ENCODE data around the gene ANKFY1.
A peak's percentile ranks its signal among the peaks of the same experiment; 100 is the strongest.

ANKFY1 gene, protein sequence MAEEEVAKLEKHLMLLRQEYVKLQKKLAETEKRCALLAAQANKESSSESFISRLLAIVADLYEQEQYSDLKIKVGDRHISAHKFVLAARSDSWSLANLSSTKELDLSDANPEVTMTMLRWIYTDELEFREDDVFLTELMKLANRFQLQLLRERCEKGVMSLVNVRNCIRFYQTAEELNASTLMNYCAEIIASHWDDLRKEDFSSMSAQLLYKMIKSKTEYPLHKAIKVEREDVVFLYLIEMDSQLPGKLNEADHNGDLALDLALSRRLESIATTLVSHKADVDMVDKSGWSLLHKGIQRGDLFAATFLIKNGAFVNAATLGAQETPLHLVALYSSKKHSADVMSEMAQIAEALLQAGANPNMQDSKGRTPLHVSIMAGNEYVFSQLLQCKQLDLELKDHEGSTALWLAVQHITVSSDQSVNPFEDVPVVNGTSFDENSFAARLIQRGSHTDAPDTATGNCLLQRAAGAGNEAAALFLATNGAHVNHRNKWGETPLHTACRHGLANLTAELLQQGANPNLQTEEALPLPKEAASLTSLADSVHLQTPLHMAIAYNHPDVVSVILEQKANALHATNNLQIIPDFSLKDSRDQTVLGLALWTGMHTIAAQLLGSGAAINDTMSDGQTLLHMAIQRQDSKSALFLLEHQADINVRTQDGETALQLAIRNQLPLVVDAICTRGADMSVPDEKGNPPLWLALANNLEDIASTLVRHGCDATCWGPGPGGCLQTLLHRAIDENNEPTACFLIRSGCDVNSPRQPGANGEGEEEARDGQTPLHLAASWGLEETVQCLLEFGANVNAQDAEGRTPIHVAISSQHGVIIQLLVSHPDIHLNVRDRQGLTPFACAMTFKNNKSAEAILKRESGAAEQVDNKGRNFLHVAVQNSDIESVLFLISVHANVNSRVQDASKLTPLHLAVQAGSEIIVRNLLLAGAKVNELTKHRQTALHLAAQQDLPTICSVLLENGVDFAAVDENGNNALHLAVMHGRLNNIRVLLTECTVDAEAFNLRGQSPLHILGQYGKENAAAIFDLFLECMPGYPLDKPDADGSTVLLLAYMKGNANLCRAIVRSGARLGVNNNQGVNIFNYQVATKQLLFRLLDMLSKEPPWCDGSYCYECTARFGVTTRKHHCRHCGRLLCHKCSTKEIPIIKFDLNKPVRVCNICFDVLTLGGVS

DNA sequence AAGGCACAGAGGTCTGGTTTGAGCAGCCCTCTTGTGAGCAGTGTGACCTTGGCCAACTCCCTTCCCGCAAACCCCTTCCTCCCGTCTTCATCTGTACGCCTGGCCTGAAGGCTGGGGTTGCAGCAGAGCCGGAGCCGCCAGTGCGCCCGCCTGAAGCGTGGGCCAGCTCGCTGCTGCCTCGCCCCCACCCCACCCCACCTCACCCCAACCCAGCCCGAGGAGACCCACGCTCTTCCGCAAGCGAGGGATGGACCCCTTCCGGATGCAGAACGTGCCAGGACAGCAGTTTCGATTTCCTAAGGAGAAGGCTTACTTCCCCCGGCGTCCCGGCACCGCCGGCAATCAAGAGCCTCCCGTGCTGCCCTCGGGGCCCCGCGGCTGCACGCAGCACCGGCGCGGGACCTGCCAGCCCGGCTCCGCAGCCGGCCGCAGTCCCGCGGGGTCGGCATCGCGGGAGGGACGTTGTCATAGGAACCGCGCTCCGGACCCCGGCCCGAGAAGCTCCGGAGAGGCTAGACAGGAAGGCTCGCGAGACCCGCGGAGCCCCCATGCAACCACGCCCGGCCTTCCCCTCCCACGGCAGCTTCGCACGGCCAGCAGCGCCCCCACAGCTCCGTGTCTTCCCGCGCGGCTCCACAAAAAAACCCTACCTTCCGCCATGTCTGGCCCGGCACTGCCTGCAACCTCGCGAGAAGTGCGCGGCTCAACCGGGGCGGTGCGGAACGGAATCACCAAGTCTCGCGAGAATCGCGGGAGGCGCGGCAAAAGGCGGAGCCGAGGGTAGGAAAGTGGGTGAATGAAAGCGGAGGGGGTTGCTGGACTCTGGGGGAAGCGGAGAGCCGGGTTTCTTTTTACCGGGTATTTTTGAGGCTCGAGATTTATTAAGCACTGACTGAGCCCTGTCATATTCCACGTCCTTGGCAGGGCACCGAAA is at the start of gene ANKFY1:
Gene ANKFY1 (minus strand): TSS at position 698 of the 934 bp plus-strand sequence. CDS start 38 bp downstream, at position 660.
- DNase-seq = peak; percentile 98

GRCh38 chr17:4310354-4311060 is 46.7 kb upstream of the ANKFY1 start:
- no peak for DNase-seq

DNA sequence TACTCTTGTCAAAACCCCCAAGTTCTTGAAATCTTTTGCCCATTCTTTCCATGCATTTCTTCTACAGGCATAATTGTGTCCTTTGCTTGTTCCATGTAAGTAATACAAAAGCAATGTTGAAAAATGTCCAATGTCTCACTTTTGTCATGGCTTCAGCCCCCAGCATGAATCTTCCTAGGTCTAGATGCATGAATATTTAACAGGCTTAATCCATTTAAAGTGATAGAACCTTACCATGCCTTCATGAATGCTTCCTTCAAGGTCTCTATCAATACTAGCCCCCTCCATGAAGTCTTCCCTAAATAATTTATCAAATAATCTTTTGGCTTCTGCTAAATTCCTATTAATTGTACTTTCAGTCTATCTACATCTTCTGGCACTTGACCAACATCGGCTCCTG is 46.1 kb upstream of the ANKFY1 start:
- no peak for DNase-seq

DNA sequence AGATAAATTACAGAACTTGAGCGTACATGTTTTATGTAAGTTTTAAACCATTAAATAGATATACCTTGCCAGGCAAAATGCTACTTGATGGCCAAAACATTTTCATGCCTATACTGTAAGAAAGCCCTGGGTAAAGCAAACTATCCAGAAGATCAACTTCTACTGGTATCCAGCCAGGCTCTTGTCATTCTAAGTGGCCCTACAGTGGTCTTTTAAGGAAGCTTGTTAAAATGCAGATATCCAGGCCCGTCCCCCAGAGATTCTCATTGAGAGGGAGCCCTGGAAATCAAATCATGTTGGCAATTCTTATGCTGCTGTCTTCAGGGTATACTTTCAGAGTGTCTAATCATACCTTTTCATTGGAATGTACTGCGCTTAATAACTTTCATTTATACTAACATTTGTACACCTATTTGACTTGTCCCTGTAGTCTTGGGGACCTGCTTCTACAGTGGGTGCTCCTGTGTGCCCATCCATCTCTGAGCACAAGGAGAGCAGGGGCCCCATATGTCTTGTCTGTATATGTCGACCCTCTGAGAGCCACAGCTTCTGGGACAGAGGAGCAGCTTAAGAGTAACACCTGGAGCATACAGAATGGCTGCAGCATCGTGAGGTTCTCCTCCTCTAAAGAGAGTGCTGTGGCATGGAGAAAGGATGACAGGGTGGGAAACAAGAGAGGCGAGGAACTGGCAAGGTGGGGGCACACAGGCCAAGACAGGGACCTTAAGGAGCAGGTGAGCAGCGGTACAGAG is 43.6 kb upstream of the ANKFY1 start:
- no peak for DNase-seq

DNA sequence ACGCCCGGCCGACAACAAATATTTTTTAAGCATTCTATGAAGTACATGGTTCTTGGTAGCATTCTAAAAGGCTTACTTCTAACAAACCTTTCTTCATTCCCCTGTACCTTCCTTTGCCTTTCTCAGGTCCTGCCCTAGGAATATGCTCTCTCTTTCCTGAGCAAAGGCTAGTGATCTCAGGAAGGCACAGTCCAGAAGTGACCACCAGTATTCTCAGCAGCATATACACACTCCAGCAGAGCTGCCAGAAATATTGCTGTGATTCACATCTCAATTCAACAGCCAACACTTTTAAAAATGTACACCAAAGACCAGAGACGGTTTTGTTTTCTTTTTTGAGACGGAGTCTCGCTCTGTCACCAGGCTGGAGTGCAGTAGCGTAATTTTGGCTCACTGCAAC is 41.4 kb upstream of the ANKFY1 start:
- DNase-seq = no peak

GRCh38 chr17:4304417-4305027 is 40.7 kb upstream of the ANKFY1 start:
- peak; percentile 73 for DNase-seq

DNA sequence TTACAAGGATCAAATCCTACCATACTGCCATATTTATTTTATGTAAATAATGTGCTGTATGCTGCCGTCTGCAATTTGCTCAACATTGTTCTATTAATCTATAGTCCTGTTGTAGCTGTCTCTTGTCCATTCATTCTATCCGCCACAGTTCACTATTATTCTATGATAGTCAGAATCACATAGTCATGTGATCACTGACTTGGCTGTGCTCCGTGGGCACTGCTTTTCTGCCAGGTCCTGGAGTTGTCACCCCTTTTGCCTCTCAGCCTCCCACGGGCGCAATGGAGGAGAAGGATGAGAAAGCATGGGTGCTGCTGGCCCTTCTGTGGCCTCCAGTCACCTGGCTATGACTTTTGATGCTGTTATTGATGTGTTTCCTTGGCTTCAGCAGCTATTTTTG is 37.3 kb upstream of the ANKFY1 start:
- DNase-seq = no peak

DNA sequence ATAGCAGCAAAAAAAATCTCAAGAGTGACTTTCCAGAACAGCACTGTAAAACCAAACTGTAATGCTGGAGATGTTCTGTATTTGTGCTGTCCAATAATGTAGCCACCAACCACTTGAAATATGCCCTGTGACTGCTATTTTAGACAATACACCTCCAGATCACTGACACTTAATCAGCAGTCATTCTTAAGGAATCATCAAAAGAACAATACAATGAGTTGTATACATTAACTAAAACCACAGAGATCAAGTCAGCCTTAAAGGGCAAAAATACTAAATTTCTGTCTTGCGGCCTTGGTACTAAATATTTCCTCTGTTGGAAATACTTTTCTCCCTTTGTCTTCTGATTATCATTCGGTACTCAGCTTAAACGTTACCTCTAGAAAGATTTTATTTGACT is 33.6 kb upstream of the ANKFY1 start:
- no peak for DNase-seq

DNA sequence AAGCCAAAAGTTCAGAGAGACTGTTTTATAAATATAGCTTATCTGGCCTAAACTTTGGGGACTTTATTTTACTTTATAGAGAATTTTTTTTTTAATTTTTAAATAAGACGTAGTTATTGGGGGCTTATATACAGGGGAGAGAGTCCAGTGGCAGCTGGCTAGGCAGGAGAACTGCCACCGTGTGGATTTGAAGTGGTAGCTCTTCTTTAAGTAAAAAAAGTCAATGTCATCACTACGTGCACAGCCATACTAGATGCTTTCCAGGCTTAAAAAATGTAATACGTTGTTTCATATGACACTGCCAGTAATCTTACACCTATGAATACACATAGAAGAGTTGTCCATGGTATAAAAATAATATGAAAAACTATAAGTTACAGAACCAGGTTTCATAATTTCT is 31.9 kb upstream of the ANKFY1 start:
- DNase-seq = no peak

GRCh38 chr17:4293572-4293971 is 29.8 kb upstream of the ANKFY1 start:
- DNase-seq = no peak

DNA sequence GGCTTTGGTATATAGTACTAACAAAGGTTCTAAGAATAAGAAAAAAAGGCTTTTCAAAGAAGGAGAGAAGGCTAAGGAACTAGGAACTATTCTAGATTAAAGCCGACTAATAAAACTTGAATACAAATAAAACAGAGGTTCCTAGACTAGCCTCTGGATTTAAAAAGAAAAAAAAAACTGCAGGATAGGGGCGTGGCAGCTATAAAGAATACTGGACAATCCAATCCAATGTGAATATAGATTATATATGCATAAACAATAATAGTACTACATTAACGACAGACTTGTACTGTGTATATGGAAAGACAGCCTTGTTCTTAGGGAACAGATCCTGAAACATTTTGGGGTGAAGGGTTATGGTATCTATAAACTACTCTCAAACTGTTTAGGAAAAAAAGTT is 23.9 kb upstream of the ANKFY1 start:
- DNase-seq = no peak

GRCh38 chr17:4276514-4276913 is 12.7 kb upstream of the ANKFY1 start:
- DNase-seq = no peak

GRCh38 chr17:4272972-4273368 is 9.2 kb upstream of the ANKFY1 start:
- no peak for DNase-seq

GRCh38 chr17:4272213-4272971 is 8.6 kb upstream of the ANKFY1 start:
- DNase-seq = no peak

DNA sequence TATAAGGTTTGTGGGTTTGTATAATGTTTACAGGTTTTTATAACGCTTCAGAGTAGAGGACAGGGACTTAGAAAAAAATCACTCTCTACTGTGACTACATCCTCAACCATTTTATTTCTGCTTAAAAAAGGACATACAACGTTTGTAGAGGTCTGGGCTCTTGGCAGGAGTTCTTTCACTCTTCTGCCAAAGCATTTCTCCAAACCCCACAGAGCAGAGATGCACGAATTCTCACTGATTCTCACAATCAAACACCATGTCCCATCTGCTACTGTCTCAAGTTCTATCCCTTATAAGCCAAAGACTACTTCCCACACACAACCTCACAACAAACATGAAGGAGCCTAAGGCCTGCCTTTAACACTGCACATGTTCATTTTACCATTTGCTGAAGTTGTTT is 7.0 kb upstream of the ANKFY1 start:
- DNase-seq = no peak

- DNase-seq = no peak
These were observed 6.1 kb upstream of the ANKFY1 start for GRCh38 chr17:4269915-4270314.

GRCh38 chr17:4267402-4267801 is 3.6 kb upstream of the ANKFY1 start:
- DNase-seq = no peak

- DNase-seq = no peak
These were observed 2.8 kb upstream of the ANKFY1 start for GRCh38 chr17:4266550-4266949.

DNA sequence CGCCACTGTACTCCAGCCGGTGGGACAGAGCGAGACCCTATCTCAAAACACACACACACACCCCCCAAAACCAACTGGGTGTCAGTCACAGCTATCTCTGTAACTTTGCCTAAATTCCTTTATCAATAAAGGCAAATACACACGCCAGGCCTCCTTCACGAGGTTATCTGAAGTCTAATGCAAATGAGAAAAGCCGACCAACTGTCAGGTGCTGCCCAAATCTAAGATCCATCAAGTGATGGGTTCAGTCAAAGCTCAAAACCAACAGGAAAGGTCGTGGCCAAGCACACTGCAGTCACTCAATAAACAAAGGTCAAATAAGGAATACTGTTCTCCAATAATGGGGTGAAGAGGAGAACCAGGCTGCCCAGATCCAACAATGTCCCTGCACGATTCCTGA is 1.1 kb downstream of the ANKFY1 start:
- DNase-seq = no peak

GRCh38 chr17:4261452-4261851 is 2.3 kb downstream of the ANKFY1 start:
- no peak for DNase-seq

Data from suppressor macrophage treated with lipopolysaccharide for 4 hours (primary cell).